CD4-positive, alpha-beta T cell treated with Interferon alpha-2 for 1 hour (primary cell): Measurements from ENCODE around the gene GRIA4.

Experiments
- DNase-seq, 2 donors: peaks; one replicate each; pipeline ENCODE4 v3.0.0-alpha.2; 2020 to 2022

The GRIA4 gene

GRCh38 chr11:105609832-105610781 is at the start of gene GRIA4:
TSS of gene GRIA4 (plus strand) at chr11:105610073. CDS start at chr11:105610998, 925 bp downstream.
- no peak for DNase-seq

- DNase-seq, result no peak
Observed at GRCh38 chr11:105573091-105573490, 36.8 kb upstream of the GRIA4 start.

GRCh38 chr11:105574974-105575373 is 34.9 kb upstream of the GRIA4 start:
- DNase-seq, result no peak

- DNase-seq, result no peak
Observed at GRCh38 chr11:105577641-105578040, 32.2 kb upstream of the GRIA4 start.

- no peak for DNase-seq
Observed at GRCh38 chr11:105579111-105579510, 30.8 kb upstream of the GRIA4 start.

- no peak for DNase-seq
Observed at GRCh38 chr11:105582497-105582896, 27.4 kb upstream of the GRIA4 start.

GRCh38 chr11:105588001-105588400 is 21.9 kb upstream of the GRIA4 start:
- no peak for DNase-seq

GRCh38 chr11:105589346-105589745 is 20.5 kb upstream of the GRIA4 start:
- DNase-seq, result no peak

- DNase-seq, result no peak
Observed at GRCh38 chr11:105592035-105592434, 17.8 kb upstream of the GRIA4 start.

GRCh38 chr11:105598371-105598770 is 11.5 kb upstream of the GRIA4 start:
- no peak for DNase-seq

- no peak for DNase-seq
Observed at GRCh38 chr11:105603156-105603555, 6.7 kb upstream of the GRIA4 start.

GRCh38 chr11:105609341-105609781 is 512 bp upstream of the GRIA4 start:
- DNase-seq, result no peak

GRCh38 chr11:105610871-105611571 is 1.1 kb downstream of the GRIA4 start:
- no peak for DNase-seq

GRCh38 chr11:105611572-105612441 is 1.9 kb downstream of the GRIA4 start:
- DNase-seq, result no peak

- no peak for DNase-seq
Observed at GRCh38 chr11:105612771-105613170, 2.9 kb downstream of the GRIA4 start.

GRCh38 chr11:105613183-105613582 is 3.3 kb downstream of the GRIA4 start:
- DNase-seq, result no peak

- no peak for DNase-seq
Observed at GRCh38 chr11:105618343-105618955, 8.6 kb downstream of the GRIA4 start.

GRCh38 chr11:105619556-105619955 is 9.7 kb downstream of the GRIA4 start:
- DNase-seq, result no peak

- no peak for DNase-seq
Observed at GRCh38 chr11:105622016-105622415, 12.1 kb downstream of the GRIA4 start.

- DNase-seq, result no peak
Observed at GRCh38 chr11:105632316-105632715, 22.4 kb downstream of the GRIA4 start.

- no peak for DNase-seq
Observed at GRCh38 chr11:105635466-105635865, 25.6 kb downstream of the GRIA4 start.

- no peak for DNase-seq
Observed at GRCh38 chr11:105636496-105636895, 26.6 kb downstream of the GRIA4 start.
